GM19455 (cell line): ENCODE data around the gene LGALS9.
"Not testable (repeated sequence)": the region's sequence is repeated elsewhere in the genome, so short reads cannot be mapped to it uniquely, and the experiment has no call there.

Experiments used
- ATAC-seq: cut with Tn5 transposase; IDR thresholded peaks from one replicate; pipeline ENCODE4 v1.9.1; 2021; ENCODE audit not compliant: unreplicated experiment

LGALS9 gene

GRCh38 chr17:27651411-27652345 lies 20.7 kb downstream of the LGALS9 start:
- no peak for ATAC-seq

GRCh38 chr17:27653449-27653971 lies 22.5 kb downstream of the LGALS9 start:
- not testable (repeated sequence) for ATAC-seq

GRCh38 chr17:27654136-27654535 lies 23.1 kb downstream of the LGALS9 start:
- no peak for ATAC-seq

- ATAC-seq, result peak; percentile 88
Measured at GRCh38 chr17:27654654-27655524, 23.9 kb downstream of the LGALS9 start.

- not testable (repeated sequence) for ATAC-seq
Measured at GRCh38 chr17:27655525-27656111, 24.6 kb downstream of the LGALS9 start.

- ATAC-seq, result not testable (repeated sequence)
Measured at GRCh38 chr17:27656620-27657019, 25.6 kb downstream of the LGALS9 start.

GRCh38 chr17:27657620-27658019 lies 26.6 kb downstream of the LGALS9 start:
- no peak for ATAC-seq

GRCh38 chr17:27659683-27660082 lies 28.7 kb downstream of the LGALS9 start:
- ATAC-seq, result no peak

GRCh38 chr17:27660436-27660835 lies 29.4 kb downstream of the LGALS9 start:
- ATAC-seq, result no peak

- ATAC-seq, result no peak
Measured at GRCh38 chr17:27663936-27664605, 33.1 kb downstream of the LGALS9 start.

GRCh38 chr17:27664606-27664965 lies 33.6 kb downstream of the LGALS9 start:
- ATAC-seq, result no peak

GRCh38 chr17:27665549-27665948 lies 34.6 kb downstream of the LGALS9 start:
- ATAC-seq, result no peak

- not testable (repeated sequence) for ATAC-seq
Measured at GRCh38 chr17:27666270-27666669, 35.3 kb downstream of the LGALS9 start.

GRCh38 chr17:27666831-27667560 lies 36.0 kb downstream of the LGALS9 start:
- ATAC-seq, result no peak

GRCh38 chr17:27667656-27668487 lies 36.9 kb downstream of the LGALS9 start:
- no peak for ATAC-seq

GRCh38 chr17:27668488-27668823 lies 37.5 kb downstream of the LGALS9 start:
- no peak for ATAC-seq

- ATAC-seq, result no peak
Measured at GRCh38 chr17:27669136-27669535, 38.1 kb downstream of the LGALS9 start.

GRCh38 chr17:27669850-27670249 lies 38.9 kb downstream of the LGALS9 start:
- ATAC-seq, result no peak
